Liver (tissue), 3 donors: ENCODE results near the gene PEX16.

ENCODE experiments used
- HNF4G ChIP-seq: IDR thresholded peaks from 2 replicates; pipeline ENCODE4 v1.6.1; 2016; ENCODE audit warnings: antibody characterized with exemption
- JUND ChIP-seq, 2 donors: IDR thresholded peaks; 2 replicates each; pipeline ENCODE4 v1.6.1; 2016; ENCODE audit warnings: antibody characterized with exemption in 2 of 2
- TAF1 ChIP-seq: conservative IDR thresholded peaks from 2 replicates; pipeline ENCODE4 v1.6.1; 2016; ENCODE audit warnings: antibody characterized with exemption, mild to moderate bottlenecking
- TF ChIP-seq, protein P1 (sequence below): fragments of 150-350 bp; IDR thresholded peaks from 2 replicates; pipeline ENCODE4 v1.5.1; 2017; ENCODE audit warnings: improper control_type of control experiment, low read depth, low read length; ENCODE audit not compliant: missing input control
- TF ChIP-seq, protein P2 (sequence below): IDR thresholded peaks from 2 replicates; pipeline ENCODE4 v1.6.1; 2016; ENCODE audit warnings: antibody characterized with exemption
- TF ChIP-seq, protein P3 (sequence below): IDR thresholded peaks from 2 replicates; pipeline ENCODE4 v1.6.1; 2016; ENCODE audit warnings: antibody characterized with exemption, mild to moderate bottlenecking
- TF ChIP-seq, protein P4 (sequence below): IDR thresholded peaks from 2 replicates; pipeline ENCODE4 v1.6.1; 2016; ENCODE audit warnings: antibody characterized with exemption
- donor health status: healthy.
- donor health status: healthy.

DNA sequence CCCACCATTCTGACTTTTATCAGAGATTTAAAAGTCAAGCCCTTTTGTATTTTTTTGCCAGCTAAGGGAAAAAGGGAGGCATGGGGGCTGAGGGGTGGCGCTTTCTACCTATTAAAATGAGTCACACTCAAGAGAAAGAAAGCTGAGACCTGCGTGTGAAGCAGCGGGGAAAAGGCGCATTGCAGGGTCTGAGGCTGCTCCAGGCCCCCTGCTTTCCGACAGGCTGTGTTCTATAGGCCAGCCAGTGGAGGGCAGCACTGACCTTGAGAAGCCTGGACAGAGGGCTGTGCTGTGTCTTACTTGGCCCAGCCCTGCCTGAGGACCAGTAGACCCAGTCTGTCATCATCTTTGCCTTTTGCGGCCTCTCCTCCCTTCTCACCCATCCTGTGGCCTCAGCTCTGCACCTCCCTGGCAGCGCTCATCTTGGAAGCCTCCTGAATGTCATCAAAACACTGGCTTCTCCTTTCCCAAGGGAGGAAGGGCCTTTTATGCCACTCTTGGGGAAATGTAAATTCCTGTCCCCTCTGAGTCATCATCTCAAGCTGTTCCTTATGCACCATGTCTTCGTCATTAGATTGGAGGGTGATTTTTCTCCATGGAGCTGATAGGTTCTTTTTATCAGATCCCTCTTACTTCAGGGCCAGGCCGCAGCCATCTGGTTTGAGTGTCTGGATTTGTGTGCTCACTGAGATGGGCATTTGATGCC, 44.9 kb downstream of the PEX16 start:
- TF ChIP-seq, protein P1, sequence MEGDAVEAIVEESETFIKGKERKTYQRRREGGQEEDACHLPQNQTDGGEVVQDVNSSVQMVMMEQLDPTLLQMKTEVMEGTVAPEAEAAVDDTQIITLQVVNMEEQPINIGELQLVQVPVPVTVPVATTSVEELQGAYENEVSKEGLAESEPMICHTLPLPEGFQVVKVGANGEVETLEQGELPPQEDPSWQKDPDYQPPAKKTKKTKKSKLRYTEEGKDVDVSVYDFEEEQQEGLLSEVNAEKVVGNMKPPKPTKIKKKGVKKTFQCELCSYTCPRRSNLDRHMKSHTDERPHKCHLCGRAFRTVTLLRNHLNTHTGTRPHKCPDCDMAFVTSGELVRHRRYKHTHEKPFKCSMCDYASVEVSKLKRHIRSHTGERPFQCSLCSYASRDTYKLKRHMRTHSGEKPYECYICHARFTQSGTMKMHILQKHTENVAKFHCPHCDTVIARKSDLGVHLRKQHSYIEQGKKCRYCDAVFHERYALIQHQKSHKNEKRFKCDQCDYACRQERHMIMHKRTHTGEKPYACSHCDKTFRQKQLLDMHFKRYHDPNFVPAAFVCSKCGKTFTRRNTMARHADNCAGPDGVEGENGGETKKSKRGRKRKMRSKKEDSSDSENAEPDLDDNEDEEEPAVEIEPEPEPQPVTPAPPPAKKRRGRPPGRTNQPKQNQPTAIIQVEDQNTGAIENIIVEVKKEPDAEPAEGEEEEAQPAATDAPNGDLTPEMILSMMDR, result peak; percentile 48
- TF ChIP-seq TAF1 (no peak), HNF4G (no peak), JUND (IDR thresholded peaks at IDR 0.05) (no peak)
- TF ChIP-seq, protein P2, sequence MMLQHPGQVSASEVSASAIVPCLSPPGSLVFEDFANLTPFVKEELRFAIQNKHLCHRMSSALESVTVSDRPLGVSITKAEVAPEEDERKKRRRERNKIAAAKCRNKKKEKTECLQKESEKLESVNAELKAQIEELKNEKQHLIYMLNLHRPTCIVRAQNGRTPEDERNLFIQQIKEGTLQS, result no peak
- TF ChIP-seq, protein P3, sequence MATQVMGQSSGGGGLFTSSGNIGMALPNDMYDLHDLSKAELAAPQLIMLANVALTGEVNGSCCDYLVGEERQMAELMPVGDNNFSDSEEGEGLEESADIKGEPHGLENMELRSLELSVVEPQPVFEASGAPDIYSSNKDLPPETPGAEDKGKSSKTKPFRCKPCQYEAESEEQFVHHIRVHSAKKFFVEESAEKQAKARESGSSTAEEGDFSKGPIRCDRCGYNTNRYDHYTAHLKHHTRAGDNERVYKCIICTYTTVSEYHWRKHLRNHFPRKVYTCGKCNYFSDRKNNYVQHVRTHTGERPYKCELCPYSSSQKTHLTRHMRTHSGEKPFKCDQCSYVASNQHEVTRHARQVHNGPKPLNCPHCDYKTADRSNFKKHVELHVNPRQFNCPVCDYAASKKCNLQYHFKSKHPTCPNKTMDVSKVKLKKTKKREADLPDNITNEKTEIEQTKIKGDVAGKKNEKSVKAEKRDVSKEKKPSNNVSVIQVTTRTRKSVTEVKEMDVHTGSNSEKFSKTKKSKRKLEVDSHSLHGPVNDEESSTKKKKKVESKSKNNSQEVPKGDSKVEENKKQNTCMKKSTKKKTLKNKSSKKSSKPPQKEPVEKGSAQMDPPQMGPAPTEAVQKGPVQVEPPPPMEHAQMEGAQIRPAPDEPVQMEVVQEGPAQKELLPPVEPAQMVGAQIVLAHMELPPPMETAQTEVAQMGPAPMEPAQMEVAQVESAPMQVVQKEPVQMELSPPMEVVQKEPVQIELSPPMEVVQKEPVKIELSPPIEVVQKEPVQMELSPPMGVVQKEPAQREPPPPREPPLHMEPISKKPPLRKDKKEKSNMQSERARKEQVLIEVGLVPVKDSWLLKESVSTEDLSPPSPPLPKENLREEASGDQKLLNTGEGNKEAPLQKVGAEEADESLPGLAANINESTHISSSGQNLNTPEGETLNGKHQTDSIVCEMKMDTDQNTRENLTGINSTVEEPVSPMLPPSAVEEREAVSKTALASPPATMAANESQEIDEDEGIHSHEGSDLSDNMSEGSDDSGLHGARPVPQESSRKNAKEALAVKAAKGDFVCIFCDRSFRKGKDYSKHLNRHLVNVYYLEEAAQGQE, result no peak
- TF ChIP-seq, protein P4, sequence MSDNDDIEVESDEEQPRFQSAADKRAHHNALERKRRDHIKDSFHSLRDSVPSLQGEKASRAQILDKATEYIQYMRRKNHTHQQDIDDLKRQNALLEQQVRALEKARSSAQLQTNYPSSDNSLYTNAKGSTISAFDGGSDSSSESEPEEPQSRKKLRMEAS, result no peak
